Uterus (tissue), 2 donors: ENCODE measurements around the gene ARHGAP10.

Source experiments
- POLR2A ChIP-seq, 2 donors: fragments of 450-650 bp; IDR thresholded peaks; one replicate each; pipeline ENCODE4 v1.6.1; 2016; ENCODE audit warnings: antibody characterized with exemption in 2 of 2, mild to moderate bottlenecking in 1 of 2, moderate library complexity in 1 of 2
- TF ChIP-seq, protein P1 (sequence below), 4 experiments: fragments of 200-600 bp in 2 of 4; fragments of 450-650 bp in 2 of 4; sonication (generic) in 2 of 4; IDR thresholded peaks; one replicate each; pipeline ENCODE4 v1.5.1; 2016 to 2019; ENCODE audit warnings: antibody characterized with exemption in 4 of 4, mild to moderate bottlenecking in 2 of 4, moderate library complexity in 1 of 4

GRCh38 chr4:147740176-147740575 lies 8.3 kb downstream of the ARHGAP10 start:
- TF ChIP-seq, protein P1, sequence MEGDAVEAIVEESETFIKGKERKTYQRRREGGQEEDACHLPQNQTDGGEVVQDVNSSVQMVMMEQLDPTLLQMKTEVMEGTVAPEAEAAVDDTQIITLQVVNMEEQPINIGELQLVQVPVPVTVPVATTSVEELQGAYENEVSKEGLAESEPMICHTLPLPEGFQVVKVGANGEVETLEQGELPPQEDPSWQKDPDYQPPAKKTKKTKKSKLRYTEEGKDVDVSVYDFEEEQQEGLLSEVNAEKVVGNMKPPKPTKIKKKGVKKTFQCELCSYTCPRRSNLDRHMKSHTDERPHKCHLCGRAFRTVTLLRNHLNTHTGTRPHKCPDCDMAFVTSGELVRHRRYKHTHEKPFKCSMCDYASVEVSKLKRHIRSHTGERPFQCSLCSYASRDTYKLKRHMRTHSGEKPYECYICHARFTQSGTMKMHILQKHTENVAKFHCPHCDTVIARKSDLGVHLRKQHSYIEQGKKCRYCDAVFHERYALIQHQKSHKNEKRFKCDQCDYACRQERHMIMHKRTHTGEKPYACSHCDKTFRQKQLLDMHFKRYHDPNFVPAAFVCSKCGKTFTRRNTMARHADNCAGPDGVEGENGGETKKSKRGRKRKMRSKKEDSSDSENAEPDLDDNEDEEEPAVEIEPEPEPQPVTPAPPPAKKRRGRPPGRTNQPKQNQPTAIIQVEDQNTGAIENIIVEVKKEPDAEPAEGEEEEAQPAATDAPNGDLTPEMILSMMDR (IDR thresholded peaks at IDR 0.05), result no peak
- no peak for TF ChIP-seq POLR2A (IDR thresholded peaks at IDR 0.05)
